ENCODE data around the gene CCDC116.

DNA sequence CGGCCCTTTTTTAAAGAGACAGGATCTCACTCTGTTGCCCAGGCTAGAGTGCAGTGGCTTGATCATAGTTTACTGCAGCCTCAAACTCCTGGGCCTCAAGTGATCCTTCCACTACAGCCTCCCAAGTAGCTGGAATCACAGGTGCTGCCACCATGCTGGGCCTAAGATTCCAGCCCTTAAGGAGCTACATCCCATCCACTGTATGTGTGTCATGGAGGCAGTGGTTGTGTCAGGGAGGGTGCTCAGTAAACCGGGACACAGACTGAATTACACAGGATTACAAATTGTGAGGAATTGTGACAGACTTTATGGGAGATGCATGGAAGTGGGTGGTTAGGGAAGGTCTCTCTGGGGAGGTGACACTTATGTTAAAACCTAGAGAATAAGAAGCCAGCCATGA is 31.2 kb downstream of the CCDC116 start:
- TF ChIP-seq, protein P1, sequence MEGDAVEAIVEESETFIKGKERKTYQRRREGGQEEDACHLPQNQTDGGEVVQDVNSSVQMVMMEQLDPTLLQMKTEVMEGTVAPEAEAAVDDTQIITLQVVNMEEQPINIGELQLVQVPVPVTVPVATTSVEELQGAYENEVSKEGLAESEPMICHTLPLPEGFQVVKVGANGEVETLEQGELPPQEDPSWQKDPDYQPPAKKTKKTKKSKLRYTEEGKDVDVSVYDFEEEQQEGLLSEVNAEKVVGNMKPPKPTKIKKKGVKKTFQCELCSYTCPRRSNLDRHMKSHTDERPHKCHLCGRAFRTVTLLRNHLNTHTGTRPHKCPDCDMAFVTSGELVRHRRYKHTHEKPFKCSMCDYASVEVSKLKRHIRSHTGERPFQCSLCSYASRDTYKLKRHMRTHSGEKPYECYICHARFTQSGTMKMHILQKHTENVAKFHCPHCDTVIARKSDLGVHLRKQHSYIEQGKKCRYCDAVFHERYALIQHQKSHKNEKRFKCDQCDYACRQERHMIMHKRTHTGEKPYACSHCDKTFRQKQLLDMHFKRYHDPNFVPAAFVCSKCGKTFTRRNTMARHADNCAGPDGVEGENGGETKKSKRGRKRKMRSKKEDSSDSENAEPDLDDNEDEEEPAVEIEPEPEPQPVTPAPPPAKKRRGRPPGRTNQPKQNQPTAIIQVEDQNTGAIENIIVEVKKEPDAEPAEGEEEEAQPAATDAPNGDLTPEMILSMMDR (IDR thresholded peaks at IDR 0.05): no peak
- no peak for TF ChIP-seq POLR2A (IDR thresholded peaks at IDR 0.05)
